Mesodermal cell (in vitro differentiated cells): ENCODE data around the gene IGHMBP2.

Experiments used
- H3K27ac ChIP-seq: 2 replicates; pipeline ENCODE4 v1.7.0; 2013; ENCODE audit warnings: mild to moderate bottlenecking, low read depth, low read length, moderate library complexity; ENCODE audit not compliant: severe bottlenecking
- H3K36me3 ChIP-seq: 2 replicates; pipeline ENCODE4 v1.7.1; 2013; ENCODE audit warnings: mild to moderate bottlenecking, low read length, moderate library complexity; ENCODE audit not compliant: control insufficient read depth, insufficient read depth
- H3K4me1 ChIP-seq: one replicate; pipeline ENCODE4 v1.7.1; 2013; ENCODE audit warnings: mild to moderate bottlenecking, low read length; ENCODE audit not compliant: insufficient read depth, control insufficient read depth, poor library complexity, severe bottlenecking
- H3K4me3 ChIP-seq: 2 replicates; pipeline ENCODE4 v1.7.0; 2013; ENCODE audit warnings: low read length, control low read depth, mild to moderate bottlenecking; ENCODE audit not compliant: insufficient read depth, poor library complexity, severe bottlenecking; ENCODE audit errors: extremely low read depth
- H3K9me3 ChIP-seq: 2 replicates; pipeline ENCODE4 v1.7.1; 2013; ENCODE audit warnings: mild to moderate bottlenecking, low read length, moderate library complexity; ENCODE audit not compliant: control insufficient read depth
- WGBS, 2 experiments: methylation state at CpG; one replicate each; pipeline ENCODE4 v1.1.5; 2013; ENCODE audit warnings: missing lambda C conversion rate in 2 of 2; ENCODE audit not compliant: insufficient coverage in 2 of 2; 5-methylcytosine and 5-hydroxymethylcytosine counted together

The IGHMBP2 gene

DNA sequence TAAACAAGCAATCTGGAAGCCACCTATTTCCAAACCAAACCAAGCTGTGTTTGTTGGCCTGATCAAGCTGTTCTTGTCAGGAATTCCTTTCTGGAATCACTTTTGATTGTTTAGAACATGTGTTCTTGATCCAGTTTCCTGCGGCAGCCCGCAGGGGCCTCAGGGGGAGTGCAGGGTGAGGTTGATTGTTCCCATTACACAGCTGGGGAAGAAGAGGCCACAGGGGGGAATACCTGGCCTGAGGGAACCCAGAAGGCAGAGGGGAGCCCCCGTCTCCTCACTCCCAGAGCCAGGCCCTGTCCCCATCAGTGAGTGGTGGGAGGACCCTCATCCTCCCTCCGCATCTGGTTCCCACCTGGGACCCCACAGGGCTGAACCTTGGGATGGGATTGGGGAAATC, 72.9 kb downstream of the IGHMBP2 start:
- Histone ChIP-seq H3K9me3 (no peaks in the 10 kb centered on the region), H3K36me3 (no peaks in the 10 kb centered on the region), H3K27ac (no peak overlapping the region), H3K4me1 (no peaks in the 10 kb centered on the region), H3K4me3 (no peak overlapping the region)
- 92 to 95% methylated on average over 2 to 4 of the region's 4 CpGs for WGBS, 2 experiments

DNA sequence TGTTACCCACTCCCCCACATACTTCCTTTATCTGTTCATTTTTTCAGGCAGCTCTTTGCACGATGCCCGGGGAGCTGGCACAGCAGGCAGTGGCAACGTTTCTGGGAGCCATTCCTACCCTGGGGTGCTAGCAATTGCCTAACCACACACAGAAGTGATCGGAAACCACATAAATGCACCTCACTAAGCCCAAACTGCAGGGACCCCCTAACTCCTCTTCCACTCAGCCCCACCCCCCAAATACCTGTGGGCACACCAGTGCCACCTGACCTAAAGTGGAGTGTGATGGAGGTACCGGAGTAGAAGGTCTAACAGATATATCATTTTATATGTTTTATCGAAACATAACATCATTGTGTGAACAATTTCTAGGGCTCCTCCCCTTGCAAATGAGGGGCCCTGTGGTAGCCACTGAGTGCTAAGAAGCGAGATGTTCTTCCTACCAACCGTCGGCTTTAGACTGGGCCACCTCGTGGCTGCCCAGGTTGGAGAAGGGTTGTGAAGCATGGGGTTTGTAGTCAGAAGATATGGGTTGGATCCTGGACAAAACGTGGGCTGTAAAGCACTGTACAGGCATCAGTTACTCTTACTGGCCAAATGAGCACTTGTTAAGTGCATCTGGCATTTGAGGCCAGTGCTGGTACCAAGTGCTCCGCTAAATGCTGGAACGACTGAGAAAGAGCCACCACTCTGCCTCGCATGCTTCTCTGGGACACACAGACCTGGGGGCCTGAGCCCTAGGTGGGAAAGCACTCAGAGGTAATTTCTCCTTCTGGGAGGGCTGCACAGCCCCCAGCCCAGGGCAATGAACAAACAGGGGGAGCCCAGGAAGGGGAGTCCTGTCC, 74.3 kb downstream of the IGHMBP2 start:
- no peaks in the 10 kb centered on the region for H3K36me3 ChIP-seq
- WGBS, 2 experiments: 88 to 89% methylated on average over 8 to 9 of the region's 14 CpGs
- no peak overlapping the region for H3K4me3 ChIP-seq
- H3K9me3 ChIP-seq: no peaks in the 10 kb centered on the region
- H3K27ac ChIP-seq: no peak overlapping the region
- no peaks in the 10 kb centered on the region for H3K4me1 ChIP-seq

DNA sequence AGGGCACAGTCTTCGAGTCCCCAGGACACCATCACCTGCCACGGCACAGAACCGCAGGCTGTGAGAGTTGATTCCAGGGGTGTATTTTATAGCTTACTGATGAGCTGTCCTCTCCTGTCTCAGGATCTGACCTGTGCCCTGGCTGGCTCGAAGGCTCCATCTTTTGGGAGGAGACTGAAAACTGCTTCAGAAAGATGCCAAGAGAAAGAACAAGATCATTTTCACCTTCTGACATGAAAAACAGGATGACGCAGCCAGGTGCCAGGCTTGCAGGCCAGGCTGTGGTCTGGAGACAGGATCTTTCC, 74.9 kb downstream of the IGHMBP2 start:
- 86 to 92% methylated on average over 4 to 5 of the region's 5 CpGs for WGBS, 2 experiments
- Histone ChIP-seq H3K9me3 (no peaks in the 10 kb centered on the region), H3K4me3 (no peak overlapping the region), H3K27ac (no peak overlapping the region), H3K4me1 (no peaks in the 10 kb centered on the region), H3K36me3 (no peaks in the 10 kb centered on the region)

DNA sequence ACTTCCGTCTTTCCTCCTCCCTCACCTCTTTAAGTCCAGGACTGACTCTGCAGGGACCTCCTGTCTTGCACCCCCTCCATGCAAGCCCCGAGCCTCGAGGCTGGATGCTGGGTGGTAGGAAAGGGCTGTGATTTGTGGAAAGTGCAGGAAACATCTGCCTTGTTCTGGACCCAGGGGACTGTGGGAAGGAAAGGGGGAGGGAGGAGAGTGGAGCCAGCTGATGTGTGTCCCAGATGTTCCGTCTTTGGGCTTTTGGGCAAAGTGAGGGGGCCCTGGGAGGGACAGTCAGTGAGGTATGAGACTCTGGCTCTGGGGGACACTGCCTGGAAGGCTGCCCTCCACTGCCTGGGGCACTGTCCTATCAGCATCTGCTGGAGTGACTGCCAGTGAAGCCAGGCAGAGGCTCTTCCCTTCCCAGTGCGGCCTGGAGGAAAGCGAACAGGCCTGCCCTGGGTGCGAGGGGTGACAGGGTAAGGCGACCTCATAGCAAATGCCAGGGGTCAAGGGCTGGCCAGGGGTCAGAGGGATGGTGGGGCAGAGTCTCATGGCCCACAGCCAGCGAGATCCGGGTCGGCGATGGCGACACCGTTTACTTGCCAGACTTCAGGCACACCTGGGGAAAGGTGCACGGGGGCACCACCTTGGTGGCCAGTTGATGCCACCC, 75.4 kb downstream of the IGHMBP2 start:
- 91 to 93% methylated on average over 14 of the region's 15 CpGs for WGBS, 2 experiments
- no peaks in the 10 kb centered on the region for H3K4me1 ChIP-seq
- H3K27ac ChIP-seq: no peak overlapping the region
- no peaks in the 10 kb centered on the region for H3K9me3 ChIP-seq
- no peak overlapping the region for H3K4me3 ChIP-seq
- no peaks in the 10 kb centered on the region for H3K36me3 ChIP-seq

DNA sequence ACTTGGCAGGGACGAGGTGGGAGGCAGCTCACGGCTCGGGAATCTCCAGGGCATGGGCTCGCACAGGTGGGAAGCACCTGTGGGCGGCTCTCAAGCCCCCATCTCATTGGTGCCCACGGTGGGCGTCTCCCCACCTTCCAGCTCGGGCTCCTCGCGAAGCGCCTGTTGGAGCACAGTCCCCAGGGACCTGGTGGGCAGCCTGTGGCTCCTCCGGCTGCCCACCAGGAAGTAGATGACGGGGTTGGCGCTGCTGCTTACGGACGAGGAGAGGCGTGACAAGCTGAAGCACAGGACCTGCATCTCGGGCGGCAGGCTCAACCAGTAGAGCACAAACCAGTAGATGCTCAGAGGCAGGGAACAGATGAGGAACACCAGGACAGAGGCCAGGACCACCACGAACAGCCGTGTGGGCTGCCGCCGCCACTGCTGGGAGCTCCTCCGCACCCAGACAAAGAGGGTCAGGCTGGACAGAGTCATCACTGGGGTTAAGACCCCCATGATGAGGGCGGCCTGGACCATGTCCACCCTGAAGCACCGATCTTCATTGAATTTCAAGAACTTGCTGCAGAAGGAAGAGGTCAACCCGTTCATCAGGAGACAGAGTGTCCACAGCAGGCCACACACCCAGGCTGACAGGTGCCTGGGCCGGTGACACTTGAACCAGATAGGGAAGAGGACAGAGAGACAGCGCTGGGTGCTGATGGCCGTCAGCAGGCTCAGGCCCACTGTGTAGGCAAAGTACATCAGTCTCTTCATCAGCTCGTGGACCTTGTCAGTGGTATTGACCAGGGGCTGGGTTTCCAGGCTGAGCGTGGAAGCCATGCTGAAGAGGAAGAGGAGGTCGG, 76.5 kb downstream of the IGHMBP2 start:
- H3K27ac ChIP-seq: no peak overlapping the region
- H3K4me3 ChIP-seq: no peak overlapping the region
- H3K36me3 ChIP-seq: no peaks in the 10 kb centered on the region
- no peaks in the 10 kb centered on the region for H3K4me1 ChIP-seq
- 87 to 92% methylated on average over 31 to 33 of the region's 33 CpGs for WGBS, 2 experiments
- H3K9me3 ChIP-seq: no peaks in the 10 kb centered on the region

DNA sequence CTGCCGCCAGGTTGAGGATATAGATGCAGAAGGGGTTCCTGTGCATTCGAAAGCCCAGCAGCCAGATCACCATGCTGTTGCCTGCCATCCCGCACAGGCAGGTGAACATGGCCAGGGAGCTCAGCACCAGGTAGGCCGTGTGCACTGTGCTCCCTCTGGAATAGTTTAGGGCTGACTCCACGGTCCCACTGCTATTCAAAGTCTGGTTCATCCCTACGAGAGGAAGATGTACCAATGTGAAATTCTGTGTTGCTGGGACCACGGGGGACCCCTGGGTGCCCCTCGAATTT, 77.0 kb downstream of the IGHMBP2 start, which contains the start of gene MRGPRD:
TSS of gene MRGPRD (minus strand) at position 211 of the 290 bp plus-strand sequence. CDS start at position 211, 0 bp downstream.
- H3K9me3 ChIP-seq: no peaks in the 10 kb centered on the region
- 80 to 85% methylated on average over 8 of the region's 8 CpGs for WGBS, 2 experiments

DNA sequence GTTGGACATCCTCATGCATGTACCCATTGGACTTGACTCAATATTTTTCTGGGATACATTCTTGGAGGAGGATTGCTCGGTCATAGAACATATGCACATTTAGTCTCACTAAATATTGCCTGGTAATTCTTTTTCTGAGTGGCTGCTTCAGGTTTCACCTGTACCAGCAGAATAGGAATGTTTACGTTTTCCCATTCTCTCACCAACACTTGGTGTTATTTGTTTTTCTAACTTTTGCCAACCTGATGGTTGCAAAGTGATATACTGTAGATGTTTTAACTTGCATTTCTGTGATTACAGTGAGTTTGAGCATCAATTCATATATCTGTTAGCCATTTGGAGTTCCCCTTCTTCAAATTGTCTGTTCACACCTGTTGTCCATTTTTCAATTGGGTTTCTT, 78.4 kb downstream of the IGHMBP2 start:
- H3K4me3 ChIP-seq: no peak overlapping the region
- H3K4me1 ChIP-seq: no peaks in the 10 kb centered on the region
- 100% methylated on average over 1 of the region's 2 CpGs for WGBS, 2 experiments
- no peaks in the 10 kb centered on the region for H3K9me3 ChIP-seq
- no peaks in the 10 kb centered on the region for H3K36me3 ChIP-seq
- no peak overlapping the region for H3K27ac ChIP-seq

More for the DNA sequence above, 77.0 kb downstream of the IGHMBP2 start, which contains the start of gene MRGPRD:
- H3K27ac ChIP-seq: no peak within 1 kb of the TSS
- no peaks in the 10 kb centered on the region for H3K36me3 ChIP-seq
- no peak within 1 kb of the TSS for H3K4me3 ChIP-seq
- H3K4me1 ChIP-seq: no peaks in the 10 kb centered on the region

DNA sequence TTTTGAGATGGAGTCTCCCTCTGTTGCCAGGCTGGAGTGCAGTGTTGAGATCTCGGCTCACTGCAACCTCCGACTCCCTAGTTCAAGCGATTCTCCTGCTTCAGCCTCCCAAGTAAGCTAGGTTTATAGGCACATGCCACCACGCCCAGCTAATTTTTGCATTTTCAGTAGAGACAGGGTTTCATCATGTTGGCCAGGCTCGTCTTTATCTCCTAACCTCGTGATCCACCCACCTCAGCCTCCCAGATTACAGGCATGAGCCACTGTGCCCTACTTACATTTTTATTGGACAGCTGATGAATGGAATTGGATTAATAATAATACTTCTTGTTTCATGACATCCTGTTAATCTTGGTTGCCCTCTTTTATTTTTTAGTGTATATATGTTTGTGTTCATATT, 80.1 kb downstream of the IGHMBP2 start:
- no peaks in the 10 kb centered on the region for H3K9me3 ChIP-seq
- no peaks in the 10 kb centered on the region for H3K36me3 ChIP-seq
- WGBS, 2 experiments: 89 to 97% methylated on average over 4 to 6 of the region's 6 CpGs
- H3K4me1 ChIP-seq: no peaks in the 10 kb centered on the region
- H3K4me3 ChIP-seq: no peak overlapping the region
- no peak overlapping the region for H3K27ac ChIP-seq

DNA sequence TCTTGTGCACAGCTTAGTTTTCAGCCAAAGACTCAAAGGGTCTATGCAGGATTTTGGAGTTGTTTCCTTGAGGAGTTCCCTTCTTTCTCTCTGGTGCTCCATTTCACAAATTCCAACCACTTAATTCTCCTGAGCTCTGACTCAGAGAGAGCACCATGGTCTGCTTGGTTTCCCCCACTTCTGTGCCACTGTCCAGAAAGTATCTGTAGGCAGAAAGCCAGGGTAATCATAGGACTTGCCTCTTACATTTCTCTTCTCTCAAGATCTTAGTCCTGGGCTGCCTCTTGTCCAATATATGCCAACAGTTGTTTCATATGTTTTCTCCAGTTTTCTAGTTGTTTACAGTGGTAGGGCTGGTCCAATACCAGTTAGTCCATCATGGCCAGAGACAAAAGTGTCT, 83.5 kb downstream of the IGHMBP2 start:
- Histone ChIP-seq H3K36me3 (no peaks in the 10 kb centered on the region), H3K4me3 (no peak overlapping the region), H3K9me3 (no peaks in the 10 kb centered on the region), H3K4me1 (no peaks in the 10 kb centered on the region), H3K27ac (no peak overlapping the region)

DNA sequence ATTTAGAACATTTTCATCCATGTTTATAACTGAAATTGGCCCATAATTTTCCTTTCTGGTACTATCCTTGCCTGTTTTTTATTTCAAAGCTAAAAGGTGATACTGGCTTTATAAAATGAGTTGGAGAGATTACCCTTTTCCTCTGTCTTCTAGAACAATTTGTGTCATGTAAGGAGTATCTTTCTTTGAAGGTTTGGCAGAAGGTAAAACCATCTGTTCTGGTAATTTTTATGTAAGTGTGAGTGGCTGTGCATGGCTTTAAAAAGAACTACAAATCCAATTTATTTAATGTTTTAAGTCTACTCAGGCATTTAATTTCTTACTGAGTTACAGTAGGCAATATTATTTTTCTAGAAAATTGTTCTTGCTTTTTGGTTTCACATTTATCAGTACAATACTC, 84.8 kb downstream of the IGHMBP2 start:
- H3K36me3 ChIP-seq: no peaks in the 10 kb centered on the region
- H3K9me3 ChIP-seq: no peaks in the 10 kb centered on the region
- no peaks in the 10 kb centered on the region for H3K4me1 ChIP-seq
- no peak overlapping the region for H3K27ac ChIP-seq
- H3K4me3 ChIP-seq: no peak overlapping the region
